Stimulated activated CD4-positive, alpha-beta T cell treated with anti-CD3 and anti-CD28 coated beads, Interleukin-1b, Interleukin-23, amount 100 ng/mL, for 48 hours (primary cell): ENCODE measurements around the gene PDE4D.
"Not testable (repeated sequence)": the region's sequence is repeated elsewhere in the genome, so short reads cannot be mapped to it uniquely, and the experiment has no call there.

Experiments
- DNase-seq: peaks from one replicate; pipeline ENCODE4 v3.0.0-alpha.2; 2020

Gene PDE4D

GRCh38 chr5:59020611-59021285 lies 872.8 kb downstream of the PDE4D start:
- peak; percentile 63 for DNase-seq

- DNase-seq = no peak
Observed at GRCh38 chr5:59019078-59019477, 874.4 kb downstream of the PDE4D start.

GRCh38 chr5:59016925-59017324 lies 876.6 kb downstream of the PDE4D start:
- DNase-seq = no peak

- no peak for DNase-seq
Observed at GRCh38 chr5:59008816-59009473, 884.6 kb downstream of the PDE4D start.

- DNase-seq = no peak
Observed at GRCh38 chr5:59007460-59008063, 886.0 kb downstream of the PDE4D start.

GRCh38 chr5:59005934-59006701 lies 887.4 kb downstream of the PDE4D start:
- DNase-seq = no peak

GRCh38 chr5:59003641-59004040 lies 889.9 kb downstream of the PDE4D start:
- DNase-seq = no peak

GRCh38 chr5:59003124-59003523 lies 890.4 kb downstream of the PDE4D start:
- no peak for DNase-seq

- DNase-seq = no peak
Observed at GRCh38 chr5:59002162-59002825, 891.2 kb downstream of the PDE4D start.

GRCh38 chr5:59001716-59002115 lies 891.8 kb downstream of the PDE4D start:
- DNase-seq = no peak

GRCh38 chr5:59001154-59001553 lies 892.4 kb downstream of the PDE4D start:
- no peak for DNase-seq

- DNase-seq = no peak
Observed at GRCh38 chr5:59000211-59000610, 893.3 kb downstream of the PDE4D start.

GRCh38 chr5:58999804-59000203 lies 893.7 kb downstream of the PDE4D start:
- DNase-seq = no peak

GRCh38 chr5:58998544-58998943 lies 895.0 kb downstream of the PDE4D start:
- no peak for DNase-seq

GRCh38 chr5:58995779-58996178 lies 897.7 kb downstream of the PDE4D start:
- DNase-seq = not testable (repeated sequence)

GRCh38 chr5:58993461-58993860 lies 900.1 kb downstream of the PDE4D start:
- DNase-seq = no peak

- no peak for DNase-seq
Observed at GRCh38 chr5:58988938-58989337, 904.6 kb downstream of the PDE4D start.

- no peak for DNase-seq
Observed at GRCh38 chr5:58987193-58987592, 906.3 kb downstream of the PDE4D start.

- DNase-seq = no peak
Observed at GRCh38 chr5:58986281-58986680, 907.2 kb downstream of the PDE4D start.

- no peak for DNase-seq
Observed at GRCh38 chr5:58985759-58986158, 907.8 kb downstream of the PDE4D start.

- DNase-seq = no peak
Observed at GRCh38 chr5:58985311-58985710, 908.2 kb downstream of the PDE4D start.

GRCh38 chr5:58983526-58984452 lies 909.7 kb downstream of the PDE4D start:
- no peak for DNase-seq
